ENCODE results near the gene JSRP1.

The JSRP1 gene

GRCh38 chr19:2255982-2256685 lies at the start of gene JSRP1:
TSS of gene JSRP1 (minus strand) at chr19:2256417. CDS start at chr19:2255314, 1,103 bp downstream.
- FAIRE-seq: no peak

- no peak for FAIRE-seq
Observed at GRCh38 chr19:2305452-2306280, 49.4 kb upstream of the JSRP1 start.

- FAIRE-seq: no peak
Observed at GRCh38 chr19:2303211-2303798, 47.1 kb upstream of the JSRP1 start.

- no peak for FAIRE-seq
Observed at GRCh38 chr19:2302319-2303210, 46.3 kb upstream of the JSRP1 start.

- no peak for FAIRE-seq
Observed at GRCh38 chr19:2300533-2300932, 44.3 kb upstream of the JSRP1 start.

GRCh38 chr19:2296141-2296540 lies 39.9 kb upstream of the JSRP1 start:
- no peak for FAIRE-seq

- no peak for FAIRE-seq
Observed at GRCh38 chr19:2294687-2295335, 38.6 kb upstream of the JSRP1 start.

- no peak for FAIRE-seq
Observed at GRCh38 chr19:2291185-2291751, 35.1 kb upstream of the JSRP1 start.

- FAIRE-seq: no peak
Observed at GRCh38 chr19:2290441-2291184, 34.4 kb upstream of the JSRP1 start.

GRCh38 chr19:2289714-2290435 lies 33.7 kb upstream of the JSRP1 start:
- no peak for FAIRE-seq

- FAIRE-seq: no peak
Observed at GRCh38 chr19:2288818-2289713, 32.8 kb upstream of the JSRP1 start.

GRCh38 chr19:2288338-2288817 lies 32.2 kb upstream of the JSRP1 start:
- no peak for FAIRE-seq

GRCh38 chr19:2287585-2288337 lies 31.5 kb upstream of the JSRP1 start:
- FAIRE-seq: no peak

- no peak for FAIRE-seq
Observed at GRCh38 chr19:2286402-2287140, 30.4 kb upstream of the JSRP1 start.

- FAIRE-seq: no peak
Observed at GRCh38 chr19:2283835-2284507, 27.8 kb upstream of the JSRP1 start.

- no peak for FAIRE-seq
Observed at GRCh38 chr19:2282862-2283237, 26.6 kb upstream of the JSRP1 start.
